Adrenal gland (tissue), 5 donors: ENCODE measurements around the gene ERLEC1.

Source experiments
- POLR2A ChIP-seq, 2 donors: fragments of 450-650 bp; IDR thresholded peaks; one replicate each; pipeline ENCODE4 v1.6.1; 2017; ENCODE audit warnings: antibody characterized with exemption in 2 of 2, mild to moderate bottlenecking in 2 of 2, moderate library complexity in 1 of 2
- TF ChIP-seq, protein P1 (sequence below), 6 experiments: fragments of 450-650 bp in 4 of 6; fragments of 200-600 bp in 2 of 6; sonication (generic) in 1 of 6; IDR thresholded peaks; 1 replicate in 5 of 6; 2 replicates in 1 of 6; pipeline versions ENCODE4 v1.5.1 to v1.8.0; 2016 to 2021; ENCODE audit warnings: antibody characterized with exemption in 6 of 6, mild to moderate bottlenecking in 2 of 6, moderate library complexity in 1 of 6
- donor health status: DM: no; HTN: no; CAD: no.

GRCh38 chr2:53737091-53737490, 49.8 kb upstream of the ERLEC1 start:
- TF ChIP-seq, protein P1, sequence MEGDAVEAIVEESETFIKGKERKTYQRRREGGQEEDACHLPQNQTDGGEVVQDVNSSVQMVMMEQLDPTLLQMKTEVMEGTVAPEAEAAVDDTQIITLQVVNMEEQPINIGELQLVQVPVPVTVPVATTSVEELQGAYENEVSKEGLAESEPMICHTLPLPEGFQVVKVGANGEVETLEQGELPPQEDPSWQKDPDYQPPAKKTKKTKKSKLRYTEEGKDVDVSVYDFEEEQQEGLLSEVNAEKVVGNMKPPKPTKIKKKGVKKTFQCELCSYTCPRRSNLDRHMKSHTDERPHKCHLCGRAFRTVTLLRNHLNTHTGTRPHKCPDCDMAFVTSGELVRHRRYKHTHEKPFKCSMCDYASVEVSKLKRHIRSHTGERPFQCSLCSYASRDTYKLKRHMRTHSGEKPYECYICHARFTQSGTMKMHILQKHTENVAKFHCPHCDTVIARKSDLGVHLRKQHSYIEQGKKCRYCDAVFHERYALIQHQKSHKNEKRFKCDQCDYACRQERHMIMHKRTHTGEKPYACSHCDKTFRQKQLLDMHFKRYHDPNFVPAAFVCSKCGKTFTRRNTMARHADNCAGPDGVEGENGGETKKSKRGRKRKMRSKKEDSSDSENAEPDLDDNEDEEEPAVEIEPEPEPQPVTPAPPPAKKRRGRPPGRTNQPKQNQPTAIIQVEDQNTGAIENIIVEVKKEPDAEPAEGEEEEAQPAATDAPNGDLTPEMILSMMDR (IDR thresholded peaks at IDR 0.05), result no peak
- TF ChIP-seq POLR2A (IDR thresholded peaks at IDR 0.05), result no peak
